Suprapubic skin (tissue), 4 donors: ENCODE results near the gene C1orf35. TPM values are rescaled to one million over a fixed set of nuclear protein-coding genes. Genes with fewer than 3 reads are reported as not detected.

Experiments
- DNase-seq, 2 donors: peaks; one replicate each; pipeline ENCODE4 v3.0.0-alpha.2; 2019; ENCODE audit warnings: low spot score in 2 of 2
- H3K27ac ChIP-seq: fragments of 200-600 bp; sonication (generic); one replicate; pipeline ENCODE4 v1.5.1; 2019
- H3K27me3 ChIP-seq: fragments of 200-600 bp; sonication (generic); one replicate; pipeline ENCODE4 v1.5.1; 2019
- H3K36me3 ChIP-seq: fragments of 200-600 bp; sonication (generic); one replicate; pipeline ENCODE4 v1.5.1; 2019
- H3K4me1 ChIP-seq: fragments of 200-600 bp; sonication (generic); one replicate; pipeline ENCODE4 v1.5.1; 2019
- H3K4me3 ChIP-seq: fragments of 200-600 bp; sonication (generic); one replicate; pipeline ENCODE4 v1.5.1; 2019; ENCODE audit warnings: mild to moderate bottlenecking
- H3K9me3 ChIP-seq: fragments of 200-600 bp; sonication (generic); one replicate; pipeline ENCODE4 v1.5.1; 2019
- EP300 ChIP-seq: sonication (generic); formaldehyde crosslinking; IDR thresholded peaks from one replicate; pipeline ENCODE4 v1.6.1; 2017; ENCODE audit warnings: antibody characterized with exemption
- POLR2A ChIP-seq, 2 donors: fragments of 450-650 bp; IDR thresholded peaks; one replicate each; pipeline ENCODE4 v1.6.1; 2017; ENCODE audit warnings: antibody characterized with exemption in 2 of 2, mild to moderate bottlenecking in 2 of 2, moderate library complexity in 2 of 2
- POLR2AphosphoS5 ChIP-seq, 3 donors: sonication (generic); formaldehyde crosslinking; IDR thresholded peaks; one replicate each; pipeline ENCODE4 v1.6.1; 2017; ENCODE audit warnings: antibody characterized with exemption in 3 of 3
- WGBS: methylation state at CpG from one replicate; pipeline ENCODE4 v1.1.5; 2018; 5-methylcytosine and 5-hydroxymethylcytosine counted together
- total RNA-seq, 4 donors: library from RNA; depleted of rRNA; stranded (reverse); fragments of >200 nt; gene quantifications; one replicate each; pipeline ENCODE4 v1.1.0, GENCODE V29; 2016
- TF ChIP-seq, protein P1 (sequence below), 2 donors: fragments of 200-600 bp in 1 of 2; fragments of 450-650 bp in 1 of 2; sonication (generic) in 1 of 2; IDR thresholded peaks; one replicate each; pipeline ENCODE4 v1.5.1; 2016 to 2019; ENCODE audit warnings: antibody characterized with exemption in 2 of 2, mild to moderate bottlenecking in 1 of 2, moderate library complexity in 1 of 2

Gene C1orf35
- total RNA-seq, 4 donors from 2014 or later: 10.6 to 32.3 (median 17.1) TPM

DNA sequence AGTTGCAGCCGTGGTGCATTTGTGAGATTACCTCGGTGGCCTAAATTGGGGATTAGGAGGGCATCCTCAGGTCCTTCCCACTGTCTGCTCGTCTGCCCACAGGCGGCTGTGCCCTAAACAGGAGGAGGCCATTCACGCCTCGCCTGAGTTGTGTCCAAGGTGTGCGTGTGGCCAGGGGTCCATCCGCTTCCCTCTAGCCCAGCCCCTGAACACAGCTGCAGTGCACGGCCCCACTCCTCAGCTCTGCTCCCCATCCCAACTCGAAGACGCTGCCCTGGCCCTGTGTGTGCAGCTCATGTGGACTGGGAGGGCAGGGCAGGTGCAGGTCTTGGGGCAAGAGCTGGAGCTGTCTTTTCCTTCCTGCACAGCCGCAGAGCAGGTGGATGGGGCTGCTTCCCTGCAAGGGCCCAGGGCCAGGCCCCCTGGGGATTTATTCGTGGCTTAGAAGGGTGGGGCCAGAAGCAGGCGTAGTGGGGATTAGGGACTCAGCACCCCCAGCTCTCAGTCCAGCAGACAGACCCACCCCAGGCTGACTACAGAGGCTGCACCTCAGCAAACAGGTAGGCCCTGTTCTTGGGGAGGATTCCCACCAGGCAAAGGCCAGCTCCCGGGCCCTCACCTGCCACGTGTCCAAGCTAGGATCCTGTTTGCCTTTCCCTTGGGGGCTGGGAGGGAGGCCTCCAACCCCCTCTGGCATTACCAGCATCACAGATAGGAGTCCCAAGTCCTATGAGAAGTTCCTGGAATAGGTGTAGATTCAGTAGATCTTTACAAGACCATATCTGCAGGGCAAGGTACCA, 41.3 kb upstream of the C1orf35 start:
- Histone ChIP-seq H3K36me3 (peaks cover 40% of the 10 kb centered on the region), H3K4me1 (peaks cover 86% of the 10 kb centered on the region), H3K27ac (no peak overlapping the region), H3K9me3 (no peaks in the 10 kb centered on the region), H3K27me3 (no peaks in the 10 kb centered on the region), H3K4me3 (no peak overlapping the region)
- WGBS: 40% methylated on average over 1 of the region's 16 CpGs
- peak in 1 of 2 donors; percentile 54 for DNase-seq
- no peak for TF ChIP-seq EP300
- TF ChIP-seq, protein P1, sequence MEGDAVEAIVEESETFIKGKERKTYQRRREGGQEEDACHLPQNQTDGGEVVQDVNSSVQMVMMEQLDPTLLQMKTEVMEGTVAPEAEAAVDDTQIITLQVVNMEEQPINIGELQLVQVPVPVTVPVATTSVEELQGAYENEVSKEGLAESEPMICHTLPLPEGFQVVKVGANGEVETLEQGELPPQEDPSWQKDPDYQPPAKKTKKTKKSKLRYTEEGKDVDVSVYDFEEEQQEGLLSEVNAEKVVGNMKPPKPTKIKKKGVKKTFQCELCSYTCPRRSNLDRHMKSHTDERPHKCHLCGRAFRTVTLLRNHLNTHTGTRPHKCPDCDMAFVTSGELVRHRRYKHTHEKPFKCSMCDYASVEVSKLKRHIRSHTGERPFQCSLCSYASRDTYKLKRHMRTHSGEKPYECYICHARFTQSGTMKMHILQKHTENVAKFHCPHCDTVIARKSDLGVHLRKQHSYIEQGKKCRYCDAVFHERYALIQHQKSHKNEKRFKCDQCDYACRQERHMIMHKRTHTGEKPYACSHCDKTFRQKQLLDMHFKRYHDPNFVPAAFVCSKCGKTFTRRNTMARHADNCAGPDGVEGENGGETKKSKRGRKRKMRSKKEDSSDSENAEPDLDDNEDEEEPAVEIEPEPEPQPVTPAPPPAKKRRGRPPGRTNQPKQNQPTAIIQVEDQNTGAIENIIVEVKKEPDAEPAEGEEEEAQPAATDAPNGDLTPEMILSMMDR (IDR thresholded peaks at IDR 0.05): no peak
- no peak for TF ChIP-seq POLR2AphosphoS5 (IDR thresholded peaks at IDR 0.05)
- TF ChIP-seq POLR2A (IDR thresholded peaks at IDR 0.05): no peak

DNA sequence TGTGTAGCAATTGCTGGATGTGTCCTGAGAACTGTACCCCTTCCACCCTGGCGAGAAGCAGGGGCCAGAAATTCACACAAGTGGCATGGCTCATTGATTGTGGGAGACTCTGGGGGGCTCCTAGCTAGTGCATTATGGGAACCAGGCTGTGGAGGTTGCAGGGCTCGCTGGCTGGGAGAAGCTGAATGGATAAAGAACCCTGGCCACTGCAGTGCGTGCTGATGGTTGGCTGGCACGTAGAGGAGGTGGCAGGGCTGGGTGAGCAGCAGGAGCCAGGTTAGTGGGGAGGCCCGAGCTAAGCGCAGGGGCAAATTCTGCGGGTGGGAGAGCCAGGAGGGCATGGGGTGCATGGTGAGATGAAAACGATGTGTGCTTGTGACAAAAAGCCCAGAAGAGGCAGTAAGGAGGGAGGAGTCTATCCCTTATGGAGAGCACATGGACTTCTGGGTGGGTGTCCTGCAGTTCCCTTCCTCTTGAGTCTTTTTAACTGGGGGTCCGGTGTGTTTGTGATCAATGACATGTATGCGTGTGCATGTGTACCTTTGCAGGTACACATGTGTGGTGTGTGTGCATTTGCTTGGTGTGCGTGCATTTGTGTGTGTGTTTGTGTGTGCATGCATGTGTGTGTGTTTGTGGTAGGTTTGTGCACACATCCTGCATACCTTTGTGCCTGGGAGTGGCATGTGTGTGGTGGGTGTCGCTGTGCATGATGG, 40.5 kb upstream of the C1orf35 start:
- H3K9me3 ChIP-seq: no peaks in the 10 kb centered on the region
- 62% methylated on average over 11 of the region's 12 CpGs for WGBS
- peaks cover 85% of the 10 kb centered on the region for H3K4me1 ChIP-seq
- DNase-seq: no peak
- H3K4me3 ChIP-seq: peak overlapping the region; percentile 81
- no peaks in the 10 kb centered on the region for H3K27me3 ChIP-seq
- H3K27ac ChIP-seq: peak overlapping the region; percentile 93
- TF ChIP-seq POLR2A (IDR thresholded peaks at IDR 0.05) (no peak), POLR2AphosphoS5 (IDR thresholded peaks at IDR 0.05) (no peak), EP300 (no peak)
- TF ChIP-seq, protein P1 (IDR thresholded peaks at IDR 0.05): no peak
- H3K36me3 ChIP-seq: peaks cover 36% of the 10 kb centered on the region

DNA sequence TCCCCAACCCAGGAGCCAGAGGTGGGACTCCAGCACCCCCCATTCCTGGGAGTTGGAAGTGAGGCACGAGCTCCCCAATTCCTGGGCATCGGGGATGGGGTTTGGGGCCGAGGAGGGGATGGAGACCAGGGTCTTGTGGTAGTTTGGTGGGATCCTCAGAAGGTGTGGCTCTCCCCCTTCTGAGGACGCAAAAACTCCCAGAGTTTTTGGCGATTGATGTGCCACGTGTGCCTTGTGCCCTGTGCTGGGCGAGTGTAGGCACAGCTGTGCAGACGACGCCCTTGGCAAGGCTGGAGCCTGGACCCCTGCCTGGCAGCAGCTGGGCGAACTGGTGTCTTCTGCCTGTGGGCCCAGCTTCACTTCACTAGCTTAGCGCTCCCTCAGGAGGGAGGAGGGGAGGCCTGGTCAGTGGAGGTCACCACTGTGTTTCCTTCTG, 39.6 kb upstream of the C1orf35 start:
- H3K9me3 ChIP-seq: no peaks in the 10 kb centered on the region
- peak in 1 of 2 donors; percentile 69 for DNase-seq
- no peak for TF ChIP-seq POLR2A (IDR thresholded peaks at IDR 0.05)
- TF ChIP-seq EP300: no peak
- TF ChIP-seq, protein P1 (IDR thresholded peaks at IDR 0.05): no peak
- no peak for TF ChIP-seq POLR2AphosphoS5 (IDR thresholded peaks at IDR 0.05)
- H3K27ac ChIP-seq: peak overlapping the region; percentile 93
- no peaks in the 10 kb centered on the region for H3K27me3 ChIP-seq
- 27% methylated on average over 9 of the region's 11 CpGs for WGBS
- peaks cover 76% of the 10 kb centered on the region for H3K4me1 ChIP-seq
- peak overlapping the region; percentile 81 for H3K4me3 ChIP-seq
- peaks cover 27% of the 10 kb centered on the region for H3K36me3 ChIP-seq

DNA sequence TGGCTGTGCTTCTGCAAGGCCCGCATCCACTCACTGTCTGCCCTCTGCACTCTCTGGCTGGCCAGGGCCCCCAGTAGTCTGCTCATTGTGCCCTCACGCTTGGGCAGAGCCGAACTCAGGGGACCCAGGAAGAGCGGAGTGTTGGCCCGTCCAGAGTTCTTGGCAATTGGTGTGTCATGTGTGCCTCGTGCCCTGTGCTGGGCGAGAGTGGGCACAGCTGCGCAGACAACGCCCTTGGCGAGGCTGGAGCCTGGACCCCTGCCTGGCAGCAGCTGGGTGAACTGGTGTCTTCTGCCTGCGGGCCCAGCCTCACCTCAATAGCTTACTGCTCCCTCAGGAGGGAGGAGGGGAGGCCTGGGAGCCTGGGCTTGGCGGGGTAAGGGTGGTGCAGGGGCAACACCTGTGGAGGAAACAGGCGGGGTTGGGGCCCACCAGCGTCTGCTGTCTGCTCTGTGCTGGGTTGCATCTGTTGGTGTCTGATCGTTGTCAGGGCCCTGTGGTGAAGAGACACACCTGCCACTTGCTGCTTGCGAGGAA, 39.1 kb upstream of the C1orf35 start:
- Histone ChIP-seq H3K9me3 (no peaks in the 10 kb centered on the region), H3K27ac (peak overlapping the region; percentile 93), H3K27me3 (no peaks in the 10 kb centered on the region), H3K4me3 (peak overlapping the region; percentile 81), H3K4me1 (peaks cover 71% of the 10 kb centered on the region), H3K36me3 (peaks cover 22% of the 10 kb centered on the region)
- 54% methylated on average over 14 of the region's 16 CpGs for WGBS
- no peak for TF ChIP-seq POLR2AphosphoS5 (IDR thresholded peaks at IDR 0.05)
- TF ChIP-seq EP300: no peak
- TF ChIP-seq, protein P1 (IDR thresholded peaks at IDR 0.05): no peak
- TF ChIP-seq POLR2A (IDR thresholded peaks at IDR 0.05): no peak
- peak in 1 of 2 donors; percentile 68 for DNase-seq
